HCT116 (cell line): ENCODE measurements around the gene SNUPN. TPM values are rescaled to one million over a fixed set of nuclear protein-coding genes. Genes with fewer than 3 reads are reported as not detected.

Source experiments
- ATAC-seq: fragments of 200-7000 bp; cut with Tn5 transposase; 2 replicates; pipeline ENCODE4 v1.9.1; 2020; ENCODE audit warnings: mild to moderate bottlenecking, moderate library complexity
- BruUV-seq: library from RNA; stranded (reverse); fragments of 400-500 nt; replicated peaks from 2 replicates; lab custom pipeline; 2021; lab: Mats Ljungman, UMichigan
- CTCF ChIA-PET: fragments of 300-600 bp; sonication (Branson Sonifier 250); formaldehyde crosslinking; loops from one replicate; lab custom pipeline; 2021; ENCODE audit warnings: antibody characterized with exemption; lab: Charles Lee
- POLR2A ChIA-PET: fragments of 300-600, 350-600 bp; sonication (Branson Sonifier 250); formaldehyde crosslinking; loops from one replicate; lab custom pipeline; 2021; ENCODE audit warnings: antibody characterized with exemption; lab: Charles Lee
- RAD21 ChIA-PET, 2 experiments: fragments of 300-600 bp; sonication (Branson Sonifier 250); formaldehyde crosslinking; loops; one replicate each; lab custom pipeline; 2023; ENCODE audit warnings: low total read pairs in 2 of 2; ENCODE audit not compliant: uncharacterized antibody in 2 of 2, unreplicated experiment in 2 of 2, low non-redundant PET in 1 of 2; lab: Charles Lee
- DNase-seq: peaks from one replicate; pipeline ENCODE4 v3.0.0-alpha.2; 2010; ENCODE audit warnings: low read depth, low spot score
- H2AFZ ChIP-seq: fragments of 200-600 bp; shearing (Covaris generic), sonication (generic); 2 replicates; pipeline ENCODE4 v1.6.1; 2017; ENCODE audit warnings: low read depth, mixed run types, mixed read lengths, antibody characterized with exemption, low read length; ENCODE audit not compliant: poor library complexity, severe bottlenecking
- H3K27ac ChIP-seq: 2 replicates; pipeline ENCODE4 v1.5.1; 2012; ENCODE audit warnings: low read depth, low read length
- H3K27me3 ChIP-seq: fragments of 200-600 bp; sonication (generic); 2 replicates; pipeline ENCODE4 v1.6.1; 2016; ENCODE audit warnings: mixed run types, low read length, mixed read lengths; ENCODE audit not compliant: insufficient read depth
- H3K36me3 ChIP-seq, 2 experiments: fragments of 200-500 bp in 1 of 2; fragments of 200-600 bp in 1 of 2; sonication (Bioruptor generic) in 1 of 2; sonication (generic) in 1 of 2; 2 replicates each; pipeline versions ENCODE4 v1.5.1 to v1.6.1; 2014 to 2016; ENCODE audit warnings: low read length in 2 of 2, inconsistent platforms in 1 of 2, mixed read lengths in 1 of 2, mixed run types in 1 of 2; ENCODE audit not compliant: insufficient read depth in 2 of 2, control insufficient read depth in 1 of 2
- H3K4me1 ChIP-seq, 2 experiments: fragments of 200-600 bp in 1 of 2; sonication (generic) in 1 of 2; 2 replicates each; pipeline versions ENCODE4 v1.5.1 to v1.6.1; 2012 to 2017; ENCODE audit warnings: low read length in 2 of 2, inconsistent platforms in 1 of 2, mild to moderate bottlenecking in 1 of 2, mixed read lengths in 1 of 2, mixed run types in 1 of 2, moderate library complexity in 1 of 2; ENCODE audit not compliant: insufficient read depth in 2 of 2, control insufficient read depth in 1 of 2
- H3K4me2 ChIP-seq: fragments of 200-600 bp; sonication (generic); 2 replicates; pipeline ENCODE4 v1.6.1; 2017; ENCODE audit warnings: mixed run types, low read length, mixed read lengths
- H3K4me3 ChIP-seq, 2 experiments: fragments of 200-600 bp in 1 of 2; sonication (generic) in 1 of 2; replicated peaks in 1 of 2; 2 replicates each; pipeline ENCODE4 v1.5.1; 2011 to 2016; ENCODE audit warnings: low read length in 2 of 2, control low read depth in 1 of 2, low read depth in 1 of 2, mild to moderate bottlenecking in 1 of 2, mixed read lengths in 1 of 2, mixed run types in 1 of 2
- H3K79me2 ChIP-seq: fragments of 200-600 bp; sonication (generic); 2 replicates; pipeline ENCODE4 v1.6.1; 2017; ENCODE audit warnings: mild to moderate bottlenecking, mixed run types, low read length, moderate library complexity, mixed read lengths; ENCODE audit not compliant: insufficient read depth
- H3K9ac ChIP-seq: fragments of 200-600 bp; sonication (generic); 2 replicates; pipeline ENCODE4 v1.6.1; 2016; ENCODE audit warnings: low read length, mixed read lengths
- H3K9me2 ChIP-seq: fragments of 200-600 bp; sonication (generic), shearing (Covaris generic); 2 replicates; pipeline ENCODE4 v1.6.1; 2017; ENCODE audit warnings: mixed run types, mild to moderate bottlenecking, moderate library complexity; ENCODE audit not compliant: insufficient read depth
- H3K9me3 ChIP-seq, 2 experiments: fragments of 200-500 bp in 1 of 2; fragments of 200-600 bp in 1 of 2; sonication (Bioruptor generic) in 1 of 2; sonication (generic) in 1 of 2; 2 replicates each; pipeline ENCODE4 v1.6.1; 2014 to 2017; ENCODE audit warnings: low read length in 2 of 2, mixed read lengths in 2 of 2, inconsistent platforms in 1 of 2, low read depth in 1 of 2, mild to moderate bottlenecking in 1 of 2, mixed run types in 1 of 2, moderate library complexity in 1 of 2; ENCODE audit not compliant: control insufficient read depth in 1 of 2, insufficient read depth in 1 of 2
- H4K20me1 ChIP-seq: fragments of 200-600 bp; sonication (generic), shearing (Covaris generic); 2 replicates; pipeline ENCODE4 v1.6.1; 2017; ENCODE audit warnings: mixed run types, mild to moderate bottlenecking, moderate library complexity; ENCODE audit not compliant: insufficient read depth
- ATF3 ChIP-seq: IDR thresholded peaks from 2 replicates; pipeline ENCODE4 v1.6.1; 2012
- CEBPB ChIP-seq: IDR thresholded peaks from 2 replicates; pipeline ENCODE4 v1.6.1; 2012; ENCODE audit warnings: low read depth
- CTCF ChIP-seq, 3 experiments: fragments of 200-600 bp in 1 of 3; sonication (generic) in 1 of 3; IDR thresholded peaks in 2 of 3; conservative IDR thresholded peaks in 1 of 3; 2 replicates each; pipeline ENCODE4 v1.5.1; 2012 to 2017; ENCODE audit warnings: low read depth in 2 of 3, low read length in 2 of 3, antibody characterized with exemption in 1 of 3, borderline replicate concordance in 1 of 3, control low read depth in 1 of 3, mild to moderate bottlenecking in 1 of 3, mixed read lengths in 1 of 3, mixed run types in 1 of 3, moderate library complexity in 1 of 3; ENCODE audit not compliant: insufficient read depth in 1 of 3
- EGR1 ChIP-seq: IDR thresholded peaks from 2 replicates; pipeline ENCODE4 v1.6.1; 2012; ENCODE audit warnings: low read depth
- FOSL1 ChIP-seq: IDR thresholded peaks from 2 replicates; pipeline ENCODE4 v1.6.1; 2012; ENCODE audit warnings: low read depth
- JUND ChIP-seq: IDR thresholded peaks from 2 replicates; pipeline ENCODE4 v1.6.1; 2012
- POLR2A ChIP-seq: IDR thresholded peaks from 2 replicates; pipeline ENCODE4 v1.7.0; 2011; ENCODE audit warnings: borderline replicate concordance; ENCODE audit not compliant: insufficient read depth, insufficient read length; ENCODE audit errors: extremely low read depth
- POLR2AphosphoS5 ChIP-seq: IDR thresholded peaks from 2 replicates; pipeline ENCODE4 v1.6.1; 2011; ENCODE audit warnings: mild to moderate bottlenecking, low read depth, low read length, moderate library complexity
- RAD21 ChIP-seq: IDR thresholded peaks from 2 replicates; pipeline ENCODE4 v1.6.1; 2012; ENCODE audit warnings: low read depth, mild to moderate bottlenecking
- SIN3A ChIP-seq: IDR thresholded peaks from 2 replicates; pipeline ENCODE4 v1.6.1; 2012; ENCODE audit warnings: low read depth
- SRF ChIP-seq: IDR thresholded peaks from 2 replicates; pipeline ENCODE4 v1.6.1; 2012; ENCODE audit warnings: low read depth
- YY1 ChIP-seq: IDR thresholded peaks from 2 replicates; pipeline ENCODE4 v1.6.1; 2011; ENCODE audit warnings: low read length, low read depth, moderate library complexity, mild to moderate bottlenecking; ENCODE audit not compliant: insufficient replicate concordance; ENCODE audit errors: extremely low read depth
- ZBTB33 ChIP-seq: IDR thresholded peaks from 2 replicates; pipeline ENCODE4 v1.6.1; 2011; ENCODE audit warnings: mild to moderate bottlenecking, low read length, moderate library complexity; ENCODE audit not compliant: insufficient replicate concordance; ENCODE audit errors: extremely low read depth
- intact Hi-C: fragments of 100-400 bp; cut with micrococcal nuclease; formaldehyde crosslinking; loops from 2 replicates; pipeline ENCODE4 v1.10.0; 2022
- total RNA-seq: library from RNA; stranded (reverse); gene quantifications from one replicate; pipeline ENCODE4 v1.2.1, GENCODE V29; 2021; ENCODE audit not compliant: unreplicated experiment

Gene SNUPN
- total RNA-seq, 1 experiment from 2014 or later: 29.8 TPM

- no peak for TF ChIP-seq FOSL1
- no peak for TF ChIP-seq SIN3A
- TF ChIP-seq POLR2AphosphoS5: peak; percentile 40; the same call in 1 of the 2 replicates
- no peak for TF ChIP-seq POLR2A
- no peak for TF ChIP-seq EGR1
- no peak for TF ChIP-seq ATF3
- no peak for TF ChIP-seq SRF
- no peak for TF ChIP-seq CEBPB
- TF ChIP-seq CTCF (IDR thresholded peaks at IDR 0.05 in 2 of 3, conservative IDR thresholded peaks at IDR 0.05 in 1 of 3; ENCODE audit: borderline replicate concordance in 1 of 3, insufficient read depth in 1 of 3, low read depth in 2 of 3, low read length in 2 of 3): no peak
- no peak for TF ChIP-seq RAD21
- TF ChIP-seq JUND: no peak
These were observed 43.8 kb upstream of the SNUPN start (continued) for GRCh38 chr15:75669191-75669878.

- ChIA-PET CTCF (interaction anchor here (0.7 to 1.1 kb wide), 3 partner anchors 19 to 299 kb away, joined by 3 to 4 read pairs (median 3); partner anchors contain the start of gene IMP3), RAD21 (interaction anchor here in 1 of 2 experiments (0.7 kb wide), 1 partner anchor 299 kb away, joined by 3 read pairs; no protein-coding TSS in a partner anchor), POLR2A (no interaction called here)
- no peaks in the 10 kb centered on the region for H3K9me3 ChIP-seq
- H2AFZ ChIP-seq: no peak overlapping the region
- H3K27ac ChIP-seq: peak overlapping the region; percentile 53
- TF ChIP-seq YY1 (peak; percentile 17), POLR2AphosphoS5 (peak; percentile 71), ZBTB33 (peak; percentile 80), SIN3A (no peak)
- H4K20me1 ChIP-seq: no peaks in the 10 kb centered on the region
- peak; percentile 62 for ATAC-seq
- peak overlapping the region in 1 of 2 experiments; percentile 13; a peak in 1 of 4 replicates for H3K4me3 ChIP-seq
- peak; percentile 91 for DNase-seq
- no peaks in the 10 kb centered on the region for H3K27me3 ChIP-seq
- no peaks in the 10 kb centered on the region for H3K79me2 ChIP-seq
- peak overlapping the region; percentile 86 for H3K4me2 ChIP-seq
- H3K9ac ChIP-seq: peak overlapping the region; percentile 80
- no peaks in the 10 kb centered on the region for H3K36me3 ChIP-seq
- no TSS peak for BruUV-seq
- intact Hi-C loops: loop anchor here (5.0 kb wide), 2 partner anchors 40 to 300 kb away; partner anchors contain the start of genes MAN2C1 and SNUPN
- H3K9me2 ChIP-seq: no peaks in the 10 kb centered on the region
- H3K4me1 ChIP-seq: peaks cover 53 to 85% of the 10 kb centered on the region in 2 experiments
These were observed 41.4 kb upstream of the SNUPN start for GRCh38 chr15:75666823-75667501.
